Loucy (cell line): ENCODE measurements around the gene PFDN5.

Experiments
- CTCF ChIP-seq: fragments of 200-600 bp; sonication (generic); conservative IDR thresholded peaks from 2 replicates; pipeline ENCODE4 v1.5.1; 2014; ENCODE audit warnings: mild to moderate bottlenecking, antibody characterized with exemption, low read length
- EZH2phosphoT487 ChIP-seq: fragments of 200-600 bp; IDR thresholded peaks from 2 replicates; pipeline ENCODE4 v1.6.1; 2018; ENCODE audit warnings: antibody characterized with exemption, mild to moderate bottlenecking, moderate library complexity, borderline replicate concordance

DNA sequence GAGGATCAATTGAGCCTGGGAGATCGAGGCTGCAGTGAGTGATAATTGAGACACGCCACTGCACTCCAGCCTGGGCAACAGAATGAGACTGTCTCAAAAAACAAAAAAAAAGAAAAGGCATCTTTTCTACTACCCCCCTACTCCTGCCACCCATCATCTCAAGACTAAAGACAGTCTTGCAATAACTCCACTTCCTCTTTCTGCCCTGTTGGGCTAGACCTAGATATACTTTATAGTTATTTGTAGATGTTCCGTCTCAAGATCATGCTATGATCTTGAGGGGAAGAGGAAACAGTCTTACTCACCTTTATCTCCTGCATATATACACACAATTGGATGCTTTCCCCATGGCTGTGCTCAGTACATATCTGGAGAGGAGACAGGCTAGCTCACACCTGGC is 39.3 kb upstream of the PFDN5 start:
- TF ChIP-seq CTCF (no peak), EZH2phosphoT487 (no peak)
